ENCODE measurements around the gene CYB561D1.

The CYB561D1 gene

GRCh38 chr1:109501644-109502363, 7.9 kb downstream of the CYB561D1 start:
- no peak for FAIRE-seq

GRCh38 chr1:109502364-109502851, 8.5 kb downstream of the CYB561D1 start:
- no peak for FAIRE-seq

- FAIRE-seq: no peak
These were observed 10.0 kb downstream of the CYB561D1 start for GRCh38 chr1:109503935-109504334.

GRCh38 chr1:109504974-109505373, 11.1 kb downstream of the CYB561D1 start:
- no peak for FAIRE-seq

GRCh38 chr1:109508001-109508872, 14.3 kb downstream of the CYB561D1 start:
- no peak for FAIRE-seq

GRCh38 chr1:109508873-109509175, 14.9 kb downstream of the CYB561D1 start:
- FAIRE-seq: no peak

GRCh38 chr1:109509176-109510134, 15.6 kb downstream of the CYB561D1 start, which contains the start of gene AMIGO1:
TSS of gene AMIGO1 (minus strand) at chr1:109509727. CDS start at chr1:109508912, 815 bp downstream.
- FAIRE-seq: no peak

GRCh38 chr1:109513110-109513710, 19.3 kb downstream of the CYB561D1 start:
- FAIRE-seq: no peak

GRCh38 chr1:109514846-109515245, 21.0 kb downstream of the CYB561D1 start:
- FAIRE-seq: no peak

GRCh38 chr1:109516872-109517271, 23.0 kb downstream of the CYB561D1 start:
- no peak for FAIRE-seq

GRCh38 chr1:109517337-109517736, 23.4 kb downstream of the CYB561D1 start:
- no peak for FAIRE-seq

GRCh38 chr1:109521002-109521951, 27.4 kb downstream of the CYB561D1 start:
- FAIRE-seq: no peak

- no peak for FAIRE-seq
These were observed 28.1 kb downstream of the CYB561D1 start for GRCh38 chr1:109522026-109522425.

GRCh38 chr1:109523706-109524105, 29.8 kb downstream of the CYB561D1 start:
- no peak for FAIRE-seq

- FAIRE-seq: no peak
These were observed 33.4 kb downstream of the CYB561D1 start for GRCh38 chr1:109527098-109527811.

- no peak for FAIRE-seq
These were observed 34.2 kb downstream of the CYB561D1 start for GRCh38 chr1:109527846-109528695.

GRCh38 chr1:109528712-109529111, 34.8 kb downstream of the CYB561D1 start:
- no peak for FAIRE-seq

GRCh38 chr1:109529881-109530456, 36.1 kb downstream of the CYB561D1 start:
- no peak for FAIRE-seq
